ENCODE measurements around the gene GAD1.

DNA sequence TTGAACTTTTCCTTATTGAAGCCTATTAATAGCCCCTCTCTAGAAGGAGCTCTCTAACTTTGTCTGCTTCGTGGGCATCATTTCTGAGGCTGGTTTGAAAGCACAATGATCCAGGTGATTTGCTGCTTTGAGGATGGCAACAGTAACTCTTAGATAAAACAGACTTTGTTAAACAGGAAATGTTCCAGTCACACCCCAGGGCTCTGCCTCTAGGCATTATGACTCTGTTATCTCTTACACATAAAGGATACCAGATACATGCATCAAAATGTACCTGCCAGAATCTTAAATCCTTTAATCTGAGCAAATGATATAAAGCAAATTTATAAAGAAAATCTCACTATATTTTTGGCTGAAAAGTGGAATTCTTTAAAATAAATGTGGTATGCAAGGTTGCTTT, 52.3 kb downstream of the GAD1 start:
- no peak for TF ChIP-seq POLR2A (IDR thresholded peaks at IDR 0.05)
- TF ChIP-seq, protein P1, sequence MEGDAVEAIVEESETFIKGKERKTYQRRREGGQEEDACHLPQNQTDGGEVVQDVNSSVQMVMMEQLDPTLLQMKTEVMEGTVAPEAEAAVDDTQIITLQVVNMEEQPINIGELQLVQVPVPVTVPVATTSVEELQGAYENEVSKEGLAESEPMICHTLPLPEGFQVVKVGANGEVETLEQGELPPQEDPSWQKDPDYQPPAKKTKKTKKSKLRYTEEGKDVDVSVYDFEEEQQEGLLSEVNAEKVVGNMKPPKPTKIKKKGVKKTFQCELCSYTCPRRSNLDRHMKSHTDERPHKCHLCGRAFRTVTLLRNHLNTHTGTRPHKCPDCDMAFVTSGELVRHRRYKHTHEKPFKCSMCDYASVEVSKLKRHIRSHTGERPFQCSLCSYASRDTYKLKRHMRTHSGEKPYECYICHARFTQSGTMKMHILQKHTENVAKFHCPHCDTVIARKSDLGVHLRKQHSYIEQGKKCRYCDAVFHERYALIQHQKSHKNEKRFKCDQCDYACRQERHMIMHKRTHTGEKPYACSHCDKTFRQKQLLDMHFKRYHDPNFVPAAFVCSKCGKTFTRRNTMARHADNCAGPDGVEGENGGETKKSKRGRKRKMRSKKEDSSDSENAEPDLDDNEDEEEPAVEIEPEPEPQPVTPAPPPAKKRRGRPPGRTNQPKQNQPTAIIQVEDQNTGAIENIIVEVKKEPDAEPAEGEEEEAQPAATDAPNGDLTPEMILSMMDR (IDR thresholded peaks at IDR 0.05): no peak

All from testis (tissue), 2 donors.